ENCODE measurements around the gene KLHL35.

KLHL35 gene

GRCh38 chr11:75468534-75469340 is 35.7 kb upstream of the KLHL35 start:
- DNase-seq (ENCODE audit: low spot score) = peak; percentile 79

- DNase-seq (ENCODE audit: low spot score) = no peak
These were observed 34.9 kb upstream of the KLHL35 start for GRCh38 chr11:75467881-75468280.

GRCh38 chr11:75467311-75467710 is 34.3 kb upstream of the KLHL35 start:
- no peak for DNase-seq (ENCODE audit: low spot score)

- DNase-seq (ENCODE audit: low spot score) = peak; percentile 73
These were observed 32.9 kb upstream of the KLHL35 start for GRCh38 chr11:75465701-75466531.

GRCh38 chr11:75463106-75463774 is 30.2 kb upstream of the KLHL35 start:
- no peak for DNase-seq (ENCODE audit: low spot score)

- no peak for DNase-seq (ENCODE audit: low spot score)
These were observed 29.2 kb upstream of the KLHL35 start for GRCh38 chr11:75462117-75462653.

GRCh38 chr11:75461151-75461550 is 28.1 kb upstream of the KLHL35 start:
- DNase-seq (ENCODE audit: low spot score) = no peak

GRCh38 chr11:75456596-75457183 is 23.7 kb upstream of the KLHL35 start:
- no peak for DNase-seq (ENCODE audit: low spot score)

- DNase-seq (ENCODE audit: low spot score) = no peak
These were observed 22.0 kb upstream of the KLHL35 start for GRCh38 chr11:75454987-75455386.

GRCh38 chr11:75453916-75454655 is 21.1 kb upstream of the KLHL35 start:
- DNase-seq (ENCODE audit: low spot score) = peak; percentile 84

- no peak for DNase-seq (ENCODE audit: low spot score)
These were observed 18.1 kb upstream of the KLHL35 start for GRCh38 chr11:75450826-75451821.

GRCh38 chr11:75450236-75450635 is 17.2 kb upstream of the KLHL35 start:
- no peak for DNase-seq (ENCODE audit: low spot score)

GRCh38 chr11:75449776-75450175 is 16.8 kb upstream of the KLHL35 start:
- DNase-seq (ENCODE audit: low spot score) = no peak

- no peak for DNase-seq (ENCODE audit: low spot score)
These were observed 16.3 kb upstream of the KLHL35 start for GRCh38 chr11:75449271-75449670.

- no peak for DNase-seq (ENCODE audit: low spot score)
These were observed 14.4 kb upstream of the KLHL35 start for GRCh38 chr11:75447415-75447814.

GRCh38 chr11:75445315-75445953 is 12.4 kb upstream of the KLHL35 start:
- peak; percentile 77 for DNase-seq (ENCODE audit: low spot score)

- no peak for DNase-seq (ENCODE audit: low spot score)
These were observed 10.0 kb upstream of the KLHL35 start for GRCh38 chr11:75443043-75443442.

GRCh38 chr11:75442161-75442885 is 9.3 kb upstream of the KLHL35 start:
- no peak for DNase-seq (ENCODE audit: low spot score)

- DNase-seq (ENCODE audit: low spot score) = no peak
These were observed 8.8 kb upstream of the KLHL35 start for GRCh38 chr11:75441804-75442132.
